Activated CD8-positive, alpha-beta memory T cell treated with anti-CD3 and anti-CD28 coated beads, Interleukin-2, amount 50 U/mL, for 1 hour (primary cell): Measurements from ENCODE around the gene CDK17.

Experiments
- DNase-seq: peaks from one replicate; pipeline ENCODE4 v3.0.0-alpha.2; 2020; ENCODE audit errors: extremely low read depth

Gene CDK17

GRCh38 chr12:96239711-96240635, 160.3 kb downstream of the CDK17 start:
- no peak for DNase-seq

GRCh38 chr12:96238336-96239047, 161.7 kb downstream of the CDK17 start:
- no peak for DNase-seq

DNA sequence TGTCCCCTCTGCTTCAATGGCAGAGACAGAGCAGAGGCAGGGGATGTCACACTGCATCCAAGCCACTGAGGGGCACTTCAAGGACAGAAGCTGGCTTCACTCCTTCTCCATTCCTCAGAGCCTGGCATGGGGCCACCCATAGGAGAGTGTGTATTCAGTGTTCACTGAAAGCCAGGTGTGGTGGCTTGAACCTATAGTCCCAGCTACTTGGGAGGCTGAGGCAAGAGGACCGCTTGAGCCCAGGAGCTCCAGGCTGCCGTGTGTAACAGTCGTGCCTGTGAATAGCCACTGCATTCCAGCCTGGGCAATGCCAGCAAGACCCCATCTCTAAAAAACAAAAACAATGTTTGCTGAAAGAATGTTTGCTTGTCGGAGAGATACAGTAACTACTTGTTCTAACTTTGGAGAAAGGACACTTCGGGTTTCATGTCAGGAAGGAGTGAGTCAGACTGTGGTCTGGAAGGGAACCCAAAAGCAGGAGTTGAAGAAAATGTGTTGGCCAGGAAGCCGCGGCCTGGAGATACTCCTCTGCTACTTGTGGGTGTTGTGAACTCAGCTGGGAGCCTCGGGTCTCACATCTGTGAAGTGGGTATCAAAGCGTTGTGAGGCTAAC, 162.7 kb downstream of the CDK17 start:
- peak; percentile 44 for DNase-seq

- no peak for DNase-seq
These were observed 163.2 kb downstream of the CDK17 start for GRCh38 chr12:96237035-96237434.

- no peak for DNase-seq
These were observed 163.9 kb downstream of the CDK17 start for GRCh38 chr12:96236221-96236822.

DNA sequence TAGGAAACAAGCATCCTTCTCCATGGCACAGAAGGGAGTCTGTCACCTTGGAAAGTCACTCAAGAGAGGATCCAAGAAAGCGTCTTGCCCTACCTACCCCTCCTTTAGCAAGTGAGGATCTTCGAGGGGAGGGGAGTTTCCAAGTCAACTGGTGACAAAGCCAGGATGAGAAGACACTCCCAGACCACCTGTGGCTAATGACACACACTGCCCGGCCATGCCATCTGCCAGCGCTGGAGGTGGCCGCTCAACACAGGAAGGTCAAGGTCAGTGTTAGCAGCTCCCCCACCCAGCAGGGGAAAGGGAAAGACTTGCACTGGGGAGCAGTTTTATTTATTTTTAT, 164.8 kb downstream of the CDK17 start:
- DNase-seq: no peak

GRCh38 chr12:96234591-96235483, 165.4 kb downstream of the CDK17 start:
- DNase-seq: no peak

- no peak for DNase-seq
These were observed 166.2 kb downstream of the CDK17 start for GRCh38 chr12:96233939-96234461.

DNA sequence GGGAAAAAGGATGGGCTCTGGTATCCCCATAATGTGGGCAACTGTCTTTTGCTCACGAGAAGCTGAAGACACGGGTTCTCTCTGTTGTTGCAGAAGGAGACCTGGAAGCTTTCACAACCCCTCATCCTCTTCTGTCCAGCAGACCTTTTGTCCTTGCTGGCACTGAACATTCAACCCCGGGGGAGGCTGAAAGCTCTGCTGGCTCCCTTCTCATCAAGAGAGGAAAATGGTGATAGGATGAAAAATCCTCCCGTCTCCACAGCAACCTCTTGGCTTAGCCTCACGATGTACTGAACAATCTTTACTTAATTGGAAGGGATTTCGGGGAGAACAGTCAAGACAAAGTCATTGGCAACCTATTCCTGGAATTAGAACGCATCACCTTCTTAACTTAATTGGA, 167.1 kb downstream of the CDK17 start:
- DNase-seq: no peak

GRCh38 chr12:96230646-96231045, 169.6 kb downstream of the CDK17 start:
- no peak for DNase-seq

GRCh38 chr12:96228566-96229248, 171.5 kb downstream of the CDK17 start:
- DNase-seq: no peak
